H1 (cell line): ENCODE measurements around the gene PIEZO1.

Experiments
- ATF2 ChIP-seq: IDR thresholded peaks from 2 replicates; pipeline ENCODE4 v1.6.1; 2012; ENCODE audit warnings: low read length, inconsistent platforms
- CEBPB ChIP-seq: IDR thresholded peaks from 2 replicates; pipeline ENCODE4 v1.6.1; 2012; ENCODE audit warnings: low read depth, low read length
- CTCF ChIP-seq, 3 experiments: IDR thresholded peaks; 1 replicate in 2 of 3; 2 replicates in 1 of 3; pipeline versions ENCODE4 v1.5.1 to v1.6.1; 2011; ENCODE audit warnings: low read length in 3 of 3, mild to moderate bottlenecking in 3 of 3, inconsistent platforms in 2 of 3, low read depth in 1 of 3, moderate library complexity in 1 of 3; ENCODE audit not compliant: insufficient read depth in 1 of 3; ENCODE audit errors: control extremely low read depth in 1 of 3
- EP300 ChIP-seq, 2 experiments: IDR thresholded peaks; 1 replicate in 1 of 2; 2 replicates in 1 of 2; pipeline ENCODE4 v1.6.1; 2011 to 2012; ENCODE audit warnings: low read depth in 2 of 2, low read length in 2 of 2, mild to moderate bottlenecking in 2 of 2, borderline replicate concordance in 1 of 2, inconsistent platforms in 1 of 2, moderate library complexity in 1 of 2
- HDAC6 ChIP-seq: IDR thresholded peaks from one replicate; pipeline ENCODE4 v1.7.1; 2012; ENCODE audit warnings: low read depth, mild to moderate bottlenecking, inconsistent platforms, low read length, moderate library complexity
- KDM5A ChIP-seq: fragments of 200-600 bp; IDR thresholded peaks from 2 replicates; pipeline ENCODE4 v1.7.1; 2012; ENCODE audit warnings: mild to moderate bottlenecking, low read length, inconsistent platforms, mixed read lengths
- PHF8 ChIP-seq: fragments of 200-600 bp; sonication (generic); conservative IDR thresholded peaks from 2 replicates; pipeline ENCODE4 v1.7.1; 2012; ENCODE audit warnings: low read depth, mild to moderate bottlenecking, inconsistent platforms, low read length, moderate library complexity
- RAD21 ChIP-seq, 2 experiments: IDR thresholded peaks in 1 of 2; conservative IDR thresholded peaks in 1 of 2; 2 replicates each; pipeline ENCODE4 v1.6.1; 2011; ENCODE audit warnings: low read depth in 2 of 2, low read length in 2 of 2, improper control_type of control experiment in 1 of 2, inconsistent platforms in 1 of 2, mild to moderate bottlenecking in 1 of 2, moderate library complexity in 1 of 2
- SIN3A ChIP-seq, 2 experiments: IDR thresholded peaks in 1 of 2; conservative IDR thresholded peaks in 1 of 2; 2 replicates each; pipeline ENCODE4 v1.6.1; 2011 to 2012; ENCODE audit warnings: low read length in 2 of 2, improper control_type of control experiment in 1 of 2, low read depth in 1 of 2, mild to moderate bottlenecking in 1 of 2
- TAF1 ChIP-seq: IDR thresholded peaks from 2 replicates; pipeline ENCODE4 v1.6.1; 2011; ENCODE audit warnings: mild to moderate bottlenecking, low read depth, low read length
- USF2 ChIP-seq: IDR thresholded peaks from 2 replicates; pipeline ENCODE4 v1.6.1; 2011; ENCODE audit warnings: low read length, improper control_type of control experiment

- no peak for TF ChIP-seq SIN3A (conservative IDR thresholded peaks at IDR 0.05 in 1 of 2, IDR thresholded peaks at IDR 0.05 in 1 of 2; ENCODE audit: low read depth in 1 of 2, low read length in 2 of 2)
- no peak for TF ChIP-seq TAF1
- no peak for TF ChIP-seq ATF2
- TF ChIP-seq KDM5A: no peak
- TF ChIP-seq RAD21 (IDR thresholded peaks at IDR 0.05 in 1 of 2, conservative IDR thresholded peaks at IDR 0.05 in 1 of 2; ENCODE audit: low read depth in 2 of 2, low read length in 2 of 2): no peak
- no peak for TF ChIP-seq PHF8
- TF ChIP-seq EP300 (IDR thresholded peaks at IDR 0.05; ENCODE audit: borderline replicate concordance in 1 of 2, low read depth in 2 of 2, low read length in 2 of 2): no peak
- no peak for TF ChIP-seq CTCF (IDR thresholded peaks at IDR 0.05; ENCODE audit: control extremely low read depth in 1 of 3, insufficient read depth in 1 of 3, low read depth in 1 of 3, low read length in 3 of 3)
- no peak for TF ChIP-seq CEBPB
- TF ChIP-seq HDAC6: no peak
- TF ChIP-seq USF2: no peak
Observed at GRCh38 chr16:88790312-88791211, 5.5 kb upstream of the PIEZO1 start.
